ENCODE data around the gene KLHL18.

Gene KLHL18

DNA sequence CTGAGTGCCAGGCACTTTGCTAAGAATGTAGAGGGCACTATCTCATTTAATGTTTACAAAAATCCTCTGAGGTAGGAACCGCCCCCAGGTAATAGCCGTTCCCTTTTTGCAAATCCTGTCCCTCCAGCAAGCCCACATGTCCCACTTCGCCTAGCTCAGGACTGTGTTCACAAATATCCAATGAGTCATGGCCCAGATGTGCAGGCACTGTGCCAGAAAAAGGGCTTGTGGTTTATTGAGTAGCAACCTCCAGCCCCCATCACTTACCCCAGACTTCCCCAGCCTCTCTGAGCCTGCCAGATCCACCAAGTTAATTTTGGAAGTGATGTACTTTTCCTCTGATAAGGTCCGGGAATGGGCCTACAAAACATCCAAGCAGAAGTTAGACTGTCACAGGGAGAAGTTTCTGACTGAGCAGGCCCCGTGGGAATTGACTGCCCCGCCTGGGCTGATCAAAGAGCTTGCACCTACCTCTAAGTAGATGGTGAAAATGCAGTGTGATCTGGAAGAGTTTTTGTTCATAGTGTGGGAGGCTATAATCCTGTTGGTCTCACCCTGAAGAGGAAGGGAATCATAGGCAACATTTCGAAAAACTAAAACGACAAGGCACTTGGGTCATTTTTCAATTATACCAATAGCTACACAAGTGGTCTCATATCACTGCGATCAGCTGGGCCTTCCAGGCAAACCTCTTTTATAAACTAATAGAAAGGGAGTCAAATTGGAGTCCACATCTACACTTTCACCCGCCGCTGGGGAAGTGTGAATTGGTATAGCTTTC lies 15.8 kb upstream of the KLHL18 start:
- no peaks in the 10 kb centered on the region for H3K9me3 Mint-ChIP-seq
- H3K36me3 Mint-ChIP-seq (ENCODE audit: low read depth): no peaks in the 10 kb centered on the region
- no peak overlapping the region for H3K27ac Mint-ChIP-seq

DNA sequence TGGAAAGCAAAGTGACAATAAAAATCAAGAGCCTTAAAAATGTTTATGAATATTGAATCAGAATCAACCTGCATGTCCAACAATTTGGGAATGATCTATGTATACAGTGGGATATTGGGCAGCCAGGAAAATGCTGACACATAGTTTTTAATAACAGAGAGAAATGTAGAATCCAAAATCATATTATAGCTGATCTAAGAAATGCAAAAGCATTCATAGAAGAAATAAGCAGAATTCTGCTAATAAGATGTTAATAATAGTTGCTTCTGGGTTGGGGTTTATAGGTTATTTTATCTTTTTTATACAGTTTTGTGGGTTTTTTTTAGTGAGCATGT lies 15.3 kb upstream of the KLHL18 start:
- no peak for DNase-seq
- Mint-ChIP-seq H3K4me3 (no peak overlapping the region), H3K27me3 (ENCODE audit: low read depth, poor library complexity) (peaks cover 11% of the 10 kb centered on the region), H3K4me1 (no peaks in the 10 kb centered on the region), H3K9me3 (no peaks in the 10 kb centered on the region), H3K36me3 (ENCODE audit: low read depth) (no peaks in the 10 kb centered on the region), H3K27ac (no peak overlapping the region)
- TF ChIP-seq, protein P1, sequence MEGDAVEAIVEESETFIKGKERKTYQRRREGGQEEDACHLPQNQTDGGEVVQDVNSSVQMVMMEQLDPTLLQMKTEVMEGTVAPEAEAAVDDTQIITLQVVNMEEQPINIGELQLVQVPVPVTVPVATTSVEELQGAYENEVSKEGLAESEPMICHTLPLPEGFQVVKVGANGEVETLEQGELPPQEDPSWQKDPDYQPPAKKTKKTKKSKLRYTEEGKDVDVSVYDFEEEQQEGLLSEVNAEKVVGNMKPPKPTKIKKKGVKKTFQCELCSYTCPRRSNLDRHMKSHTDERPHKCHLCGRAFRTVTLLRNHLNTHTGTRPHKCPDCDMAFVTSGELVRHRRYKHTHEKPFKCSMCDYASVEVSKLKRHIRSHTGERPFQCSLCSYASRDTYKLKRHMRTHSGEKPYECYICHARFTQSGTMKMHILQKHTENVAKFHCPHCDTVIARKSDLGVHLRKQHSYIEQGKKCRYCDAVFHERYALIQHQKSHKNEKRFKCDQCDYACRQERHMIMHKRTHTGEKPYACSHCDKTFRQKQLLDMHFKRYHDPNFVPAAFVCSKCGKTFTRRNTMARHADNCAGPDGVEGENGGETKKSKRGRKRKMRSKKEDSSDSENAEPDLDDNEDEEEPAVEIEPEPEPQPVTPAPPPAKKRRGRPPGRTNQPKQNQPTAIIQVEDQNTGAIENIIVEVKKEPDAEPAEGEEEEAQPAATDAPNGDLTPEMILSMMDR (IDR thresholded peaks at IDR 0.05): no peak

More for the DNA sequence above, 15.8 kb upstream of the KLHL18 start:
- no peak for DNase-seq
- Mint-ChIP-seq H3K4me1 (no peaks in the 10 kb centered on the region), H3K4me3 (no peak overlapping the region), H3K27me3 (ENCODE audit: low read depth, poor library complexity) (peaks cover 14% of the 10 kb centered on the region)
- TF ChIP-seq, protein P1 (IDR thresholded peaks at IDR 0.05): no peak

DNA sequence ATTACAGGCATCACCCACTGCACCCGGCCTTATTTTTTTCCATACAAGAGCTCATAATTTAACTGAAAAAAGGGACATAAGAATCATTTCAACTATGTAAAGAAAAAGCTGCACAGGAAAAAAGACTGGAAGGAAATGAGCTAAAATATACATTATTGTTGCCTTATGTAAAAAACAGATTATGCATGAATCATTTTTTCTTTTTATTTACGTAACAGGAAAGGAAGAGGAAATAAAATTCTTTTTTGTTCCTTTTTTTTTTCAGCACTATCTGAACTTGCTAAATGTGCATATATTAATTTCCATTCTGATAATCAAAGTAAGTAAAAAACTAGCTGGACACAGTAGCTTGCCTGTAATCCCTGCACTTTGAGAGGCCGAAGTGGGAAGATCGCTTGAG lies 12.2 kb upstream of the KLHL18 start:
- DNase-seq: no peak
- Mint-ChIP-seq H3K4me1 (no peaks in the 10 kb centered on the region), H3K27me3 (ENCODE audit: low read depth, poor library complexity) (peaks cover 2% of the 10 kb centered on the region), H3K4me3 (no peak overlapping the region), H3K9me3 (no peaks in the 10 kb centered on the region), H3K27ac (no peak overlapping the region), H3K36me3 (ENCODE audit: low read depth) (no peaks in the 10 kb centered on the region)
- TF ChIP-seq, protein P1 (IDR thresholded peaks at IDR 0.05): no peak

DNA sequence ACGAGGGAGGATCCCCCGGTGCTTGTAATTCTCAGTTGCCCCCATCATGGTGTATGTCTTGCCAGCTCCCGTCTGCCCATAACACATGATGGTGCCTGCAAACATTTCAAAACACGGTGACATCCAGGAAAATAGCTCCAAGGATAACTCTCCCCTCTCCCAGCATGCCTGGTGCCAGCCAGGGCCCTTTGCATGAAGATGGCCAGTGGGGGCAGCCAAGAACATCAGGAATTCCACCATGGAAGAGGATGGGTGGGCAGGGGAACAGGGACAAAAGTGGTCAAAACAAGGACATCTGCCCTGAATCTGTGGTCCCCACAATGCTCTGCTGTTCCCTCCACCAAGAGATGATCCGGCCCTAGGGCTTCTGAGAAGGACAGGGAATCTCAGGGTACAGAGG lies 9.2 kb upstream of the KLHL18 start:
- H3K36me3 Mint-ChIP-seq (ENCODE audit: low read depth): no peaks in the 10 kb centered on the region
- no peak overlapping the region for H3K27ac Mint-ChIP-seq
- peaks cover 2% of the 10 kb centered on the region for H3K27me3 Mint-ChIP-seq (ENCODE audit: low read depth, poor library complexity)
- H3K4me3 Mint-ChIP-seq: no peak overlapping the region
- no peaks in the 10 kb centered on the region for H3K4me1 Mint-ChIP-seq
- DNase-seq: no peak
- TF ChIP-seq, protein P1 (IDR thresholded peaks at IDR 0.05): no peak
- no peaks in the 10 kb centered on the region for H3K9me3 Mint-ChIP-seq

DNA sequence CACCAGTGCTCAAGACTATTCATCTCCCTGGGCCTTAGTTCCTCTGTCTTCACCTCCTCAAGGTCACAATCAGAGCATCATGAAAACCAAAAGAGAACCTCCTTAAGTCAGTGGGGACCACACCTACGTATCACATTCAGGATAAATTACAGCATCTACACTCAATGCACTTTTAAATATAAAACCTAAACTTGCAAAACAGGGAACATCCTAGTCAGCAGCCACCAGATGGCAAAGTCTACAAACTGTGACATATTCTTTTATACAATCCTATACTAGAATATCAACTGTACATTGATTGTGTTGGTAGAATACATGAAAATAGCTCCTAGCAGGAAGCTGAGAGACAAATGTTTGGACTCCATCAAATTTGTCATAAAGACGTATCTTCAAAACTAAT lies 8.1 kb upstream of the KLHL18 start:
- TF ChIP-seq, protein P1 (IDR thresholded peaks at IDR 0.05): no peak
- Mint-ChIP-seq H3K4me1 (no peaks in the 10 kb centered on the region), H3K4me3 (no peak overlapping the region), H3K36me3 (ENCODE audit: low read depth) (no peaks in the 10 kb centered on the region), H3K27me3 (ENCODE audit: low read depth, poor library complexity) (peaks cover 2% of the 10 kb centered on the region), H3K27ac (no peak overlapping the region), H3K9me3 (no peaks in the 10 kb centered on the region)
- no peak for DNase-seq

DNA sequence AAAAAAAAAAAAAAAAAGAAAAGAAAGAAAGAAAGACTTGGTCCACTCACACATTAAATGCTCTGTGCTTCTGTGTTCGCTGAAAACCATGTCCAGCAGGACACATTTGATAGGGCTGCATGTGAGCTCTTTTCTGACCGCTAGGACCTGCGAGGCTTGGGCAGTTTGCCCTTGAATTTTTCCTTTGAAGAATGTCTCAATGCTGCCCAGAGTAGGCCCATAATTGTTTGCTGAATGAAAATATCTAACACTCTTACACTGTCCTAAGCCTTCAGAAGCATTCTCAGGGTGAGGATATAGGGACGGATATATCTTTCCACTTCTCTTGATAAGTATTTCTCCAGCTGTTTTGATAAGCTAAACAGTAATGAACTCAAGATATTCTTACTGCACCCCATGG lies 6.2 kb upstream of the KLHL18 start:
- H3K27me3 Mint-ChIP-seq (ENCODE audit: low read depth, poor library complexity): peaks cover 9% of the 10 kb centered on the region
- no peak overlapping the region for H3K4me3 Mint-ChIP-seq
- peaks cover 4% of the 10 kb centered on the region for H3K4me1 Mint-ChIP-seq
- no peak overlapping the region for H3K27ac Mint-ChIP-seq
- TF ChIP-seq, protein P1 (IDR thresholded peaks at IDR 0.05): no peak
- DNase-seq: no peak
- H3K36me3 Mint-ChIP-seq (ENCODE audit: low read depth): no peaks in the 10 kb centered on the region
- H3K9me3 Mint-ChIP-seq: no peaks in the 10 kb centered on the region
